GM21576 (cell line): ENCODE data around the gene NUDT16L1.

Experiments used
- ATAC-seq: cut with Tn5 transposase; IDR thresholded peaks from one replicate; pipeline ENCODE4 v1.9.1; 2021; ENCODE audit warnings: mild to moderate bottlenecking, moderate library complexity; ENCODE audit not compliant: unreplicated experiment

Gene NUDT16L1

GRCh38 chr16:4693956-4694641 lies 737 bp downstream of the NUDT16L1 start:
- ATAC-seq = no peak

GRCh38 chr16:4694642-4695451 lies 1.5 kb downstream of the NUDT16L1 start:
- no peak for ATAC-seq

GRCh38 chr16:4695473-4696171 lies 2.3 kb downstream of the NUDT16L1 start:
- no peak for ATAC-seq

- no peak for ATAC-seq
Measured at GRCh38 chr16:4696172-4696904, 3.0 kb downstream of the NUDT16L1 start.

GRCh38 chr16:4696905-4697847 lies 3.8 kb downstream of the NUDT16L1 start:
- no peak for ATAC-seq

- ATAC-seq = no peak
Measured at GRCh38 chr16:4697848-4698291, 4.5 kb downstream of the NUDT16L1 start.

- ATAC-seq = no peak
Measured at GRCh38 chr16:4698321-4699045, 5.1 kb downstream of the NUDT16L1 start.

GRCh38 chr16:4699046-4699556 lies 5.7 kb downstream of the NUDT16L1 start:
- ATAC-seq = no peak

- no peak for ATAC-seq
Measured at GRCh38 chr16:4700380-4700996, 7.1 kb downstream of the NUDT16L1 start.

- no peak for ATAC-seq
Measured at GRCh38 chr16:4700997-4701743, 7.8 kb downstream of the NUDT16L1 start.

- no peak for ATAC-seq
Measured at GRCh38 chr16:4701791-4702465, 8.6 kb downstream of the NUDT16L1 start.

GRCh38 chr16:4702466-4702808 lies 9.1 kb downstream of the NUDT16L1 start:
- no peak for ATAC-seq

GRCh38 chr16:4703906-4704305 lies 10.5 kb downstream of the NUDT16L1 start:
- no peak for ATAC-seq

- ATAC-seq = no peak
Measured at GRCh38 chr16:4704491-4704890, 11.1 kb downstream of the NUDT16L1 start.

GRCh38 chr16:4704913-4705312 lies 11.6 kb downstream of the NUDT16L1 start:
- no peak for ATAC-seq

- no peak for ATAC-seq
Measured at GRCh38 chr16:4706871-4707270, 13.5 kb downstream of the NUDT16L1 start.

- no peak for ATAC-seq
Measured at GRCh38 chr16:4709481-4709880, 16.1 kb downstream of the NUDT16L1 start.
